OCI-LY3 (cell line): Measurements from ENCODE around the gene ADORA1.

Experiments
- H2AFZ ChIP-seq: fragments of 200-600, 300-600 bp; shearing (Covaris generic); 2 replicates; pipeline ENCODE4 v1.6.0; 2014; ENCODE audit warnings: antibody characterized with exemption, low read depth, low read length
- H3K27ac ChIP-seq: fragments of 200-600, 300-600 bp; sonication (generic); 2 replicates; pipeline ENCODE4 v1.5.1; 2014; ENCODE audit warnings: mild to moderate bottlenecking, low read length, moderate library complexity, mixed read lengths
- H3K27me3 ChIP-seq: fragments of 200-600, 300-600 bp; sonication (generic); 2 replicates; pipeline ENCODE4 v1.6.1; 2014; ENCODE audit warnings: low read depth, low read length, mixed read lengths
- H3K36me3 ChIP-seq: fragments of 200-600, 300-600 bp; sonication (generic); replicated peaks from 2 replicates; pipeline ENCODE3; 2014; ENCODE audit warnings: low read depth, low read length, mixed read lengths
- H3K4me1 ChIP-seq: fragments of 300-600, 200-600 bp; sonication (generic); 2 replicates; pipeline ENCODE4 v1.6.1; 2014; ENCODE audit warnings: low read length, mixed read lengths
- H3K4me2 ChIP-seq: fragments of 200-600, 300-600 bp; sonication (generic); 2 replicates; pipeline ENCODE4 v1.6.1; 2014; ENCODE audit warnings: low read length, mixed read lengths
- H3K4me3 ChIP-seq: fragments of 300-600, 200-600 bp; sonication (generic); 2 replicates; pipeline ENCODE4 v1.5.1; 2014; ENCODE audit warnings: antibody characterized with exemption, mild to moderate bottlenecking, low read length, moderate library complexity
- H3K79me2 ChIP-seq: fragments of 300-600, 200-600 bp; shearing (Covaris generic); 2 replicates; pipeline ENCODE4 v1.6.1; 2014; ENCODE audit warnings: mild to moderate bottlenecking, low read length, mixed read lengths
- H3K9ac ChIP-seq: fragments of 300-600, 200-600 bp; shearing (Covaris generic); 2 replicates; pipeline ENCODE4 v1.6.0; 2014; ENCODE audit warnings: mild to moderate bottlenecking, low read length, moderate library complexity
- H3K9me3 ChIP-seq: fragments of 200-600, 300-600 bp; shearing (Covaris generic); 2 replicates; pipeline ENCODE4 v1.6.1; 2014; ENCODE audit warnings: low read length, mixed read lengths; ENCODE audit not compliant: insufficient read depth
- H4K20me1 ChIP-seq: fragments of 200-600, 300-600 bp; sonication (generic); 2 replicates; pipeline ENCODE4 v1.6.1; 2016; ENCODE audit warnings: low read length, mixed read lengths; ENCODE audit not compliant: insufficient read depth
- EZH2phosphoT487 ChIP-seq: fragments of 200-600 bp; shearing (Covaris generic); IDR thresholded peaks from 2 replicates; pipeline ENCODE4 v1.6.1; 2018; ENCODE audit warnings: antibody characterized with exemption, mixed run types, low read depth
- TF ChIP-seq, protein P1 (sequence below): fragments of 200-600, 300-600 bp; sonication (generic); IDR thresholded peaks from 2 replicates; pipeline ENCODE4 v1.5.1; 2014; ENCODE audit warnings: antibody characterized with exemption, low read length, low read depth

The ADORA1 gene

DNA sequence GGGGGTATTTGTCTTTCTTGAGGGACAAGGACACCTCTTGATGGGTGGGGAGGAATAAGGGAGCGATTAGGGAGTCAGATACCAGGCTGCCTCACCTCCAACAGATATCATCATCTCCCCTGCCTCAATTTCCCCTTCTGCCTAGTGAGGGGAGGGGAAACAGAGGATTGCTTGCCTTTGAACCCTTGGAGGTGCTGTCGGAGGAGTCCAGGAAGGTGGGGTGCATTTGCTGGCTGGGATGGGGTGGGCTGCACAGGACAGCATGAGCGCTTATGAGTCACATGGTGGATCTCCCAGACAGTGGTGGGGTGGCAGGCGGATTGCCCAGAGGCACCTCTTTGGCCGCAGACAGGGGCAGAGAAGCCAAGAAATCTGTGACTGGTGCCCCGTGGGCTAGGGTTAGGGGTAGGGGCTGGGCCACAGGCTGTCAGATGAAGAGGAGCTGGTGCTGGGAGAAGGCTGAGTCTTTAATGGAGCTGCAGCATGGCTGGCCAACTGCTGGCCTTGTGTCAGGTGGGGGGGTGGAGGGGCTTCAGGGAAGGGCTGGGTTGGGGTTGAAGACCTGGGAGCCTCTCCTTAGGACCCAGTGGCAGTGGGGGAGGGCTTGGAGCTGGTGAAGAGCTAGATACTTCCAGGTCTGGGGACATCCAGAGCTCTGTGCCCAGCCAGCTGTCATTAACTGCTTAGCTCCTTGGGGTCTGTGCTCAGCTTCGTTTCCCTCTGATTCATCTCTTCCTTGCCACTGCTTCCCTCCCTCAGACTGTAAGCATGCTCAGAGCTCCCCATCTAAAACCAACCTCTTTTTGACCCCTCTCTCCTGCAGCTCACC, 7.0 kb upstream of the ADORA1 start:
- TF ChIP-seq EZH2phosphoT487, result no peak
- TF ChIP-seq, protein P1, sequence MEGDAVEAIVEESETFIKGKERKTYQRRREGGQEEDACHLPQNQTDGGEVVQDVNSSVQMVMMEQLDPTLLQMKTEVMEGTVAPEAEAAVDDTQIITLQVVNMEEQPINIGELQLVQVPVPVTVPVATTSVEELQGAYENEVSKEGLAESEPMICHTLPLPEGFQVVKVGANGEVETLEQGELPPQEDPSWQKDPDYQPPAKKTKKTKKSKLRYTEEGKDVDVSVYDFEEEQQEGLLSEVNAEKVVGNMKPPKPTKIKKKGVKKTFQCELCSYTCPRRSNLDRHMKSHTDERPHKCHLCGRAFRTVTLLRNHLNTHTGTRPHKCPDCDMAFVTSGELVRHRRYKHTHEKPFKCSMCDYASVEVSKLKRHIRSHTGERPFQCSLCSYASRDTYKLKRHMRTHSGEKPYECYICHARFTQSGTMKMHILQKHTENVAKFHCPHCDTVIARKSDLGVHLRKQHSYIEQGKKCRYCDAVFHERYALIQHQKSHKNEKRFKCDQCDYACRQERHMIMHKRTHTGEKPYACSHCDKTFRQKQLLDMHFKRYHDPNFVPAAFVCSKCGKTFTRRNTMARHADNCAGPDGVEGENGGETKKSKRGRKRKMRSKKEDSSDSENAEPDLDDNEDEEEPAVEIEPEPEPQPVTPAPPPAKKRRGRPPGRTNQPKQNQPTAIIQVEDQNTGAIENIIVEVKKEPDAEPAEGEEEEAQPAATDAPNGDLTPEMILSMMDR, result no peak
- Histone ChIP-seq H3K36me3 (no peaks in the 10 kb centered on the region), H3K4me2 (no peak overlapping the region), H3K4me1 (no peaks in the 10 kb centered on the region), H4K20me1 (no peaks in the 10 kb centered on the region), H3K9me3 (no peaks in the 10 kb centered on the region), H3K27ac (no peak overlapping the region), H2AFZ (no peak overlapping the region), H3K9ac (no peak overlapping the region), H3K79me2 (no peaks in the 10 kb centered on the region), H3K4me3 (no peak overlapping the region), H3K27me3 (peaks cover 81% of the 10 kb centered on the region)

DNA sequence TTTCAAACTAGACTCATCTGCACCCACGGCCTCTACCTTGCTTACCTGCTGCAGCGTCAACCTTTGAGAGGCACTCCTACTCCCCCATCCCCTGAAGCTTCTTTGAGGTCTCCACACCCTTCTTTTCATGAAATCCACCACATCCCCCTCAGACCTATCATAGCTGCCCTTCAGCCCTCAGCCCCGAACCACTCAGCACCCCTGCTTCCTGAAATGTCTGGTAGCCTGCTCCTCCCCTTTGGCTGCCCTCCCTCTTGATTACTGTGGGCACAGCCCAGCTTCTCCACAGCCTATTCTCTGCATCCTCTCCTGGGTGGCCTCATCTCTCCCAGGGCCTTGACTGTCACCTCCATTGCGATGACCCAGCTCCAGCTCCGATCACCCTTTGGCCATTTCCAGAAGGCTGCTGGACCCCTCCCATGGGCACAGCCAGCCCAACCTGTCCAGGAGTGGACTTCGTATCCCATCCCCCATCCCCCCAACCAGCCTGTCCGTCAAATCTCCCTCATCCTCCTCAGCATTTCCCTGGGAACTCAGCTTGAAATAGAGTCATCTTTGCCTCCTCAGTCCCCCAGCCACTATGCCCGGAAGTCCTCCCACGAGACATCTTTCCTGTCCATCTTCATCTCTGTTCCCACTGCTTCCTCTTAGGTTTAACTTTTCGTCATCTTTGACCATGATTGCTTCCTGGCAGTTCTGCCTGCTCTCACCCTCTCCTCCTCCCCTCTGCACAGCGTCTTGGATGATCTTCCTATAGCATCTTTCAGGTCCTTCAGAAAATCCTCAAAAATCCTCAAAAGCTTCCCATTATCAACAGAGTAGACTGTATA, 6.1 kb upstream of the ADORA1 start:
- no peak overlapping the region for H2AFZ ChIP-seq
- no peak overlapping the region for H3K4me3 ChIP-seq
- no peak for TF ChIP-seq EZH2phosphoT487
- TF ChIP-seq, protein P1, result no peak
- no peaks in the 10 kb centered on the region for H3K79me2 ChIP-seq
- H3K9ac ChIP-seq, result no peak overlapping the region
- H3K36me3 ChIP-seq, result no peaks in the 10 kb centered on the region
- H3K27me3 ChIP-seq, result peaks cover 78% of the 10 kb centered on the region
- H3K27ac ChIP-seq, result no peak overlapping the region
- H4K20me1 ChIP-seq, result no peaks in the 10 kb centered on the region
- no peaks in the 10 kb centered on the region for H3K4me1 ChIP-seq
- no peak overlapping the region for H3K4me2 ChIP-seq
- no peaks in the 10 kb centered on the region for H3K9me3 ChIP-seq

DNA sequence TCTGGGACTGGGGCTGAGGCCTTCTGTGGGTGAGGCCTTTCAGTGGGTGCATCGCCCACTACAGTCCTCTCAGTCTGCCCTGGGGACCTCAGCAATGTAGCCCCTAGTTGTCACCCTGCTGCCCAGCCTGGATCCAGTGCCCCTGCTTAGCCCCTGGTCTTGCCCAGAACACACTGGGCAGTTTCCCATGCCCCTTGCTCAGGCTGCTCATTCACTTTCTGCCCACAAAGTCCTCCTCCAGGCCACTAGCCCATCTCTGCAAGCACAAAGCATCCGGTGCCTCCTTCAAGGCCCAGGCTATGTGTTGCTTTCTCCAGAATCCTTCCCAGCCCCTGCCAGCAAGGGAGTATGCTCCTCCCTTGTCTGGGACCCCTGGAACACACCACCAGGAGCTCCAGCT, 5.4 kb upstream of the ADORA1 start:
- H3K27ac ChIP-seq, result no peak overlapping the region
- H3K4me1 ChIP-seq, result no peaks in the 10 kb centered on the region
- no peaks in the 10 kb centered on the region for H4K20me1 ChIP-seq
- no peak for TF ChIP-seq EZH2phosphoT487
- TF ChIP-seq, protein P1, result no peak
- H2AFZ ChIP-seq, result no peak overlapping the region
- H3K79me2 ChIP-seq, result no peaks in the 10 kb centered on the region
- no peak overlapping the region for H3K9ac ChIP-seq
- H3K4me3 ChIP-seq, result no peak overlapping the region
- peaks cover 82% of the 10 kb centered on the region for H3K27me3 ChIP-seq
- no peaks in the 10 kb centered on the region for H3K36me3 ChIP-seq
- H3K4me2 ChIP-seq, result no peak overlapping the region
- H3K9me3 ChIP-seq, result no peaks in the 10 kb centered on the region

DNA sequence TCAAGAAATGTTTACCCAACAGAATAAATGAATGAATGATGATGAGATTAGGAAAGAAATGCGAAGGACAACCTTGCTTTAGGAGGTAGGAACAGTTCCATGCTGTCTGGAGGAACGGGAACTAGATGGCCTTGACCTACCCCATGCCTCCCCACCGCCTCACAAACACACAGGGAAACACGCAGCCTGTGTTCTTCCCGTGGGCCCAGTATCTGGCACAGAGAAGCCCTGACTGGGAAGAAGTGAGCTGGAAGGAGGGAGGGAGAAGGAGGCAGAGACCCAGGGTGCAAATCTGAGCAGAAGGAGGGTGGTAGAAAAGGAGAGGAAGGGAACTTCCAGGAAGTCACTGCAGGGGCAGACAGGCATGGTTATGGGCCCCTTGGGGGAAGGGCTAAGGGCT, 3.5 kb upstream of the ADORA1 start:
- peaks cover 67% of the 10 kb centered on the region for H3K27me3 ChIP-seq
- H3K4me2 ChIP-seq, result no peak overlapping the region
- H3K9me3 ChIP-seq, result no peaks in the 10 kb centered on the region

More for the DNA sequence above, 3.5 kb upstream of the ADORA1 start:
- no peak overlapping the region for H3K27ac ChIP-seq
- no peak overlapping the region for H3K9ac ChIP-seq
- TF ChIP-seq, protein P1, result no peak
- no peak for TF ChIP-seq EZH2phosphoT487
- no peak overlapping the region for H3K4me3 ChIP-seq
- H3K36me3 ChIP-seq, result no peaks in the 10 kb centered on the region
- H3K79me2 ChIP-seq, result no peaks in the 10 kb centered on the region
- no peaks in the 10 kb centered on the region for H4K20me1 ChIP-seq
- H3K4me1 ChIP-seq, result no peaks in the 10 kb centered on the region
- H2AFZ ChIP-seq, result no peak overlapping the region
